EL (cell line): ENCODE data around the gene ARHGAP8.

Experiments
- DNase-seq: peaks from one replicate; pipeline ENCODE4 v3.0.0-alpha.2; 2016

The ARHGAP8 gene

GRCh38 chr22:44807232-44807631, 54.9 kb downstream of the ARHGAP8 start:
- no peak for DNase-seq

- DNase-seq = no peak
Measured at GRCh38 chr22:44807915-44808690, 55.7 kb downstream of the ARHGAP8 start.

- no peak for DNase-seq
Measured at GRCh38 chr22:44809456-44809855, 57.1 kb downstream of the ARHGAP8 start.

- no peak for DNase-seq
Measured at GRCh38 chr22:44811141-44811540, 58.8 kb downstream of the ARHGAP8 start.

- no peak for DNase-seq
Measured at GRCh38 chr22:44813416-44813815, 61.0 kb downstream of the ARHGAP8 start.

- no peak for DNase-seq
Measured at GRCh38 chr22:44814266-44815098, 62.1 kb downstream of the ARHGAP8 start.

GRCh38 chr22:44815099-44816070, 63.0 kb downstream of the ARHGAP8 start:
- no peak for DNase-seq

- no peak for DNase-seq
Measured at GRCh38 chr22:44816141-44816540, 63.8 kb downstream of the ARHGAP8 start.

- no peak for DNase-seq
Measured at GRCh38 chr22:44818727-44819126, 66.4 kb downstream of the ARHGAP8 start.

GRCh38 chr22:44819966-44820631, 67.7 kb downstream of the ARHGAP8 start:
- no peak for DNase-seq

- DNase-seq = no peak
Measured at GRCh38 chr22:44821741-44822475, 69.5 kb downstream of the ARHGAP8 start.

- DNase-seq = no peak
Measured at GRCh38 chr22:44822534-44822933, 70.2 kb downstream of the ARHGAP8 start.

- DNase-seq = no peak
Measured at GRCh38 chr22:44823396-44823795, 71.0 kb downstream of the ARHGAP8 start.

GRCh38 chr22:44823806-44824205, 71.4 kb downstream of the ARHGAP8 start:
- no peak for DNase-seq

- no peak for DNase-seq
Measured at GRCh38 chr22:44824271-44824670, 71.9 kb downstream of the ARHGAP8 start.

- no peak for DNase-seq
Measured at GRCh38 chr22:44825310-44826150, 73.2 kb downstream of the ARHGAP8 start.

- no peak for DNase-seq
Measured at GRCh38 chr22:44827666-44828190, 75.4 kb downstream of the ARHGAP8 start.

GRCh38 chr22:44828193-44828592, 75.8 kb downstream of the ARHGAP8 start:
- no peak for DNase-seq

- DNase-seq = no peak
Measured at GRCh38 chr22:44831885-44832284, 79.5 kb downstream of the ARHGAP8 start.

- DNase-seq = no peak
Measured at GRCh38 chr22:44834065-44834464, 81.7 kb downstream of the ARHGAP8 start.
